ENCODE measurements around the gene KAT2A. TPM values are rescaled to one million over a fixed set of nuclear protein-coding genes. Genes with fewer than 3 reads are reported as not detected.

Gene KAT2A
- polyA plus RNA-seq (2012; ENCODE audit: insufficient read length, low read depth), result 91.2 TPM

DNA sequence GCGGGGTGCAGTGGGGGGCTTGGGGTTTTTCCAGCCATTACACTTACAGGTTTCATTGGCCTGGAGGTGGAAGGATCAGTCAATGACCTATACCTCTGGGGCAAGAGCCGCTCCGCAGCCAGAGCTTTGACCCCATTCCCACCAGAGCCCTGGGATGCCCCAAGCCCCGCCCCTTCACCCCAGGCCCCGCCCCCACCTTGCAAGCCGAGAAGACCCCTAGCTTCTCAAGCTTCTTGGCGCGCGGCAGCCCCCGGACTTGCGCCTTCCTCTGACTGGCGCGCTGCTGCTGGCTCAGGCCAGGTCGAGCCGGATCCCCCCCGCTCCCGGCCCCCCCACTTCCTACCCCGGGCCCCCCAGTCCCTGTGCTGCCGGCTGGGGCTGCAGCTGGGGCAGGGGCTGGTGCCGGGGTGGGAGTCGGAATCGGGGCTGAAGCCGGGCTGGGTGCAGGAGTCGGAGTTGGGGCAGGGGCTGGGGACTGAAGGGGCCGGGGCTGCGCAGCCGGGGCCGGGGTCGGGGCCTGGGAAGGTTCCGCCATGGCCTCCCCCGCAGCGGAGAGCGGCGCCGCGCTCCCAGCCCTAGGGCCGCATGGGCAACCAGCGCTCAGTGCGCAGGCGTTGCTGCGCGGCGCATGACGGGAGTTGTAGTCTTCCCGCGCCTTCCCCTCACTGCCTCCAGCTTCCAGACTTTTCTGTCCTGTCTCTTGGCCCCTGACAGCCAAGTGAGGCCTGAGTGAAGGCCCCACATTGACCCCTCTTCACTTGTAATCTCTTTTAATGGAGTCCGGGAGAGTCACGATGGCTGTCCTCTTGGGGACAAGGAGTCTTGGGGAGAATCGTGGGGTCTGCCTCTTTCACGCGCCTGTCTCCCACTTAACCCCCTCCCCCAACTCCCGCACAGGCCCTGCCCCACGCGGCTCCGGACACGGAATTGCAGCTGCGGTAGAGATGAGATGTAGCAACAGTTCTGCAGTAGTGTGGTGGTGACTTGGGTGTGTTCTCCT is at the start of gene KAT2A:
Gene KAT2A (minus strand): TSS at position 598 of the 1,000 bp plus-strand sequence. CDS start 63 bp downstream, at position 535.
- TF ChIP-seq POLR2AphosphoS5 (IDR thresholded peaks at IDR 0.05; ENCODE audit: low read depth, low read length) (peak; percentile 85), SIN3A (IDR thresholded peaks at IDR 0.05; ENCODE audit: borderline replicate concordance, insufficient read depth, low read length) (no peak), FOXP2 (optimal IDR thresholded peaks at IDR 0.05; ENCODE audit: borderline replicate concordance, extremely low read depth, extremely low read length, insufficient read depth) (peak; percentile 69), TAF1 (IDR thresholded peaks at IDR 0.05; ENCODE audit: borderline replicate concordance, insufficient read depth, low read length) (0 out of 2 replicates have a peak, but pooled peaks have one; percentile 41)
- TF ChIP-seq, protein P1, sequence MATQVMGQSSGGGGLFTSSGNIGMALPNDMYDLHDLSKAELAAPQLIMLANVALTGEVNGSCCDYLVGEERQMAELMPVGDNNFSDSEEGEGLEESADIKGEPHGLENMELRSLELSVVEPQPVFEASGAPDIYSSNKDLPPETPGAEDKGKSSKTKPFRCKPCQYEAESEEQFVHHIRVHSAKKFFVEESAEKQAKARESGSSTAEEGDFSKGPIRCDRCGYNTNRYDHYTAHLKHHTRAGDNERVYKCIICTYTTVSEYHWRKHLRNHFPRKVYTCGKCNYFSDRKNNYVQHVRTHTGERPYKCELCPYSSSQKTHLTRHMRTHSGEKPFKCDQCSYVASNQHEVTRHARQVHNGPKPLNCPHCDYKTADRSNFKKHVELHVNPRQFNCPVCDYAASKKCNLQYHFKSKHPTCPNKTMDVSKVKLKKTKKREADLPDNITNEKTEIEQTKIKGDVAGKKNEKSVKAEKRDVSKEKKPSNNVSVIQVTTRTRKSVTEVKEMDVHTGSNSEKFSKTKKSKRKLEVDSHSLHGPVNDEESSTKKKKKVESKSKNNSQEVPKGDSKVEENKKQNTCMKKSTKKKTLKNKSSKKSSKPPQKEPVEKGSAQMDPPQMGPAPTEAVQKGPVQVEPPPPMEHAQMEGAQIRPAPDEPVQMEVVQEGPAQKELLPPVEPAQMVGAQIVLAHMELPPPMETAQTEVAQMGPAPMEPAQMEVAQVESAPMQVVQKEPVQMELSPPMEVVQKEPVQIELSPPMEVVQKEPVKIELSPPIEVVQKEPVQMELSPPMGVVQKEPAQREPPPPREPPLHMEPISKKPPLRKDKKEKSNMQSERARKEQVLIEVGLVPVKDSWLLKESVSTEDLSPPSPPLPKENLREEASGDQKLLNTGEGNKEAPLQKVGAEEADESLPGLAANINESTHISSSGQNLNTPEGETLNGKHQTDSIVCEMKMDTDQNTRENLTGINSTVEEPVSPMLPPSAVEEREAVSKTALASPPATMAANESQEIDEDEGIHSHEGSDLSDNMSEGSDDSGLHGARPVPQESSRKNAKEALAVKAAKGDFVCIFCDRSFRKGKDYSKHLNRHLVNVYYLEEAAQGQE (IDR thresholded peaks at IDR 0.05; ENCODE audit: insufficient read depth in 1 of 2, low read depth in 2 of 2, low read length in 2 of 2), result no peak

DNA sequence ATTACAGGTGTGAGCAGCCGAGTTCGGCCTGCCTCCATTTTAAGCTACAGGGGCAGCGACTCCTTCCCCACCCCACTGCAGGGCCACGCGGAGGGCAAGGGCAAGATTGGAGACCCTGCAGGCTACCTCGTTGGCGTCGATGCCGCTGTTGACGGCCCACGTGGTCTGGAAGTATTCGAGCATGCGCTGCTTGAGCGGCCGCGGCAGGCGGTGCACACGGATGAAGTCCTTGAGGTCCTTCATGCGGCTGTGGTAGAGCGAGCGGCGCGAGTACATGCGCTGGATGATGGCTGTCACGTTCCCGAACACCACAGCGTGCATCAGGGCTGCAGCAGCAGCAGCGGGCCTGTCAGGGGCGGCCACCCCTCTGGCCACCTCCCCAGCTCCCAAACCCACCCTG is 48.2 kb upstream of the KAT2A start:
- TF ChIP-seq TAF1 (IDR thresholded peaks at IDR 0.05; ENCODE audit: borderline replicate concordance, insufficient read depth, low read length) (no peak), SIN3A (IDR thresholded peaks at IDR 0.05; ENCODE audit: borderline replicate concordance, insufficient read depth, low read length) (no peak), FOXP2 (optimal IDR thresholded peaks at IDR 0.05; ENCODE audit: borderline replicate concordance, extremely low read depth, extremely low read length, insufficient read depth) (no peak), POLR2AphosphoS5 (IDR thresholded peaks at IDR 0.05; ENCODE audit: low read depth, low read length) (no peak)
- TF ChIP-seq, protein P1 (IDR thresholded peaks at IDR 0.05; ENCODE audit: insufficient read depth in 1 of 2, low read depth in 2 of 2, low read length in 2 of 2), result no peak

DNA sequence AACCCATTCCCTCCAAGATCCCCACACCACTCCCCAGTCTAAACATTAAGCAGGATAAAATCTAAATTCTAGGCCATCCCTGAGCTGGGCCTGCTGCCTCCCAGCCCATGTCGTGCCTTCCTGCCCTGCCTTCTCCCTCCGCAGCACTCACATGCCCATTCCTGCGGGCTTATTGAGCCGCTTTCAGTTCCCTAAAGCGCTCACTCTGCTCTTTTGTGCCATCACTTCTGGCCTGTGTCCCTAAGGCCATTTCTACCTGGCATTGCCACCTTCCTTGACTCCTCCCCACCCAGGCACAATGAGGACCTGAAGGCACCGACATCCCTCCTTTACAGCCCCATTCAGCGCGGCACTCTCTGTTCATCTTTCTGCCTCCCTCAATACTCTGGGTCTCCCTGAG is 46.6 kb upstream of the KAT2A start:
- TF ChIP-seq, protein P1 (IDR thresholded peaks at IDR 0.05; ENCODE audit: insufficient read depth in 1 of 2, low read depth in 2 of 2, low read length in 2 of 2), result no peak

DNA sequence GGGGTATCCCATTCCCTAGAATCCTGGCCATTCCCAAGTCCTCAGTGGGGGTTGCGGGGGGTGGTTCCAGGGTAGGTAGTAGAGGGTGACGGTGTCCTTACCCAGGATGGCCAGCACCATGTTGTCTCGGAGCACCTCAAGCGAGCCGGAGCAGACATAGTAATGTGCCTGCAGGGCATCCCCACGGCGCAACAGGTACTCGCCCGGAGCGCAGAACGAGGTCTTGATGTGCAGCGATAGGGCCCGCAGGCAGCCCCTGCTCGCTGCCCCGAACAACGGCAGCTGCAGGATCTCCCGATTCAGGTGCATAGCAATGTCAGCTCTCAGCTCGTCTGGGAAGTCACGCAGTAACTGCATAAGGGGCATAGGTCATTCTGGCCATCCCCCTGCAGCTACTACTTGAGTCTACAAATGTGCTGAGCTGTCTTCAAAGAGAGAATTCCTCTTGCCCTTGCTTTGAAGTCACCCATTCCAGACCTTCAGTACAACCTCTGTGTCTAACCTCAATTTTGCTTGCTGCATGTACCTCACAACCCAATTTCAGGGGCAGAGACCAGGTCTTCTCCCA is 45.1 kb upstream of the KAT2A start:
- TF ChIP-seq, protein P1 (IDR thresholded peaks at IDR 0.05; ENCODE audit: insufficient read depth in 1 of 2, low read depth in 2 of 2, low read length in 2 of 2), result no peak
